Osteoblast (primary cell): ENCODE data around the gene TJAP1. TPM values are rescaled to one million over a fixed set of nuclear protein-coding genes. Genes with fewer than 3 reads are reported as not detected.

Experiments used
- DNase-seq: peaks from one replicate; pipeline ENCODE4 v3.0.0; 2011; ENCODE audit warnings: low spot score, mixed read lengths; ENCODE audit not compliant: insufficient read length; ENCODE audit errors: missing footprints
- H2AFZ ChIP-seq: 2 replicates; pipeline ENCODE4 v1.6.0; 2011; ENCODE audit warnings: mild to moderate bottlenecking, low read length
- H3K27ac ChIP-seq: 2 replicates; pipeline ENCODE4 v1.5.1; 2011; ENCODE audit warnings: mild to moderate bottlenecking, low read depth, low read length, moderate library complexity
- H3K27me3 ChIP-seq: 2 replicates; pipeline ENCODE4 v1.6.0; 2012; ENCODE audit warnings: mild to moderate bottlenecking, control low read depth, inconsistent platforms, low read length, moderate library complexity; ENCODE audit not compliant: insufficient read depth
- H3K36me3 ChIP-seq: 2 replicates; pipeline ENCODE4 v1.5.1; 2011; ENCODE audit warnings: mild to moderate bottlenecking, low read length, control low read depth, moderate library complexity; ENCODE audit not compliant: insufficient read depth
- H3K4me1 ChIP-seq: 2 replicates; pipeline ENCODE4 v1.5.1; 2011; ENCODE audit warnings: mild to moderate bottlenecking, low read length, control low read depth, moderate library complexity; ENCODE audit not compliant: insufficient read depth
- H3K4me2 ChIP-seq: 2 replicates; pipeline ENCODE4 v1.6.0; 2011; ENCODE audit warnings: mild to moderate bottlenecking, low read length; ENCODE audit not compliant: insufficient read depth
- H3K4me3 ChIP-seq: fragments of 200-600 bp; sonication (generic); 3 replicates; pipeline ENCODE4 v1.5.1; 2012; ENCODE audit warnings: mild to moderate bottlenecking, low read length, inconsistent platforms; ENCODE audit not compliant: insufficient read depth
- H3K79me2 ChIP-seq: 2 replicates; pipeline ENCODE4 v1.6.0; 2012; ENCODE audit warnings: mild to moderate bottlenecking, low read length, control low read depth, inconsistent platforms; ENCODE audit not compliant: insufficient read depth
- H3K9me3 ChIP-seq: 2 replicates; pipeline ENCODE4 v1.5.1; 2011; ENCODE audit warnings: low read depth, low read length, control low read depth
- H4K20me1 ChIP-seq: 2 replicates; pipeline ENCODE4 v1.6.0; 2012; ENCODE audit warnings: mild to moderate bottlenecking, low read length, control low read depth; ENCODE audit not compliant: insufficient read depth
- CTCF ChIP-seq: IDR thresholded peaks from 2 replicates; pipeline ENCODE4 v1.5.1; 2011; ENCODE audit warnings: mild to moderate bottlenecking, low read depth, low read length, moderate library complexity; ENCODE audit errors: extremely low read depth
- total RNA-seq: library from RNA; depleted of rRNA; stranded (reverse); fragments of >200 nt; gene quantifications from 2 replicates; pipeline ENCODE4 v1.2.3, GENCODE V29; 2012

Gene TJAP1
- total RNA-seq, 1 donor, result 14.5 TPM

DNA sequence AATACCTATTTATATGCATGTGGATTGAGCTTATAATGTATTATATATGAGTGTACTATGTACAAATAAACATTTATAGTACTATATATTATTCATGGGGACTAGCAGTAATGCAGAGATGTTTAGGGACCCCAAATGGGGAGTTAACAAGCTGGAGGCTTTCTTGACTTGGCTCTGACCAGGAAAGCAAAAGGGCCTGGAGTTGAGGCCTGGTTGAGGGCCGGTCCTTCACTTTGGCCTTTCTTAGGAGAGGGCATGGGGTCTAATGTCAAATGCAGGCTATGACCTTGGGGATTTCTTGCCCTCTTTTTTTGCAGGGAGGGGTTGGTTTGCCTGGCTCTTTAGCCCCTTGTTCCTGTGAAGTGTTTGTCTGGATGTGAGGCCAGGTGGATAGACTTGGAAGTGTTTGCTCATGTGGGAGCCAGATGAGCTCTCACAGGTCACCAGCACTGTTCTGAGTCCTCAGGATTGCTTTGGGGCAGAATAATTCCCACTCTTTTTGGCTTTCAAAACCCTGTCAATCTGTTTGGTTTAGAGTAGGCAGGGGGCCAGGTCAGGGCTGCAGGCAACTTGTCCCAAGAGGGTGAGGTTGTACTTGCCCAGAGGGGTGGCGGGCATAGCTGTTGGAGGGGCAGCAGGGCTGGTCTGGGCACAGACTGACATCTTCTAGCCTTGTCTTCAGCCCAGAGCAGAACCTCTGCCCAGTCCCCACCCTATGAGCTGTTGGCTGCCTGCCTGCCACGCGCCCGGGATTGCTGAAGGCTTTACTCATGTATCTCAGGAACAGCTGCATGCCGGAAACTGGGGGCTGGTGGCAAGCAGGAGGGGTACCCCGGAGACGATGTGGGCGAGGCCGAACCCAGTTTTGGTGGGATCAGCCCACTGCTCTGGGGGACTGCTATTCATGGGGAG is 14.6 kb downstream of the TJAP1 start:
- TF ChIP-seq CTCF, result no peak
- Histone ChIP-seq H3K27ac (peak overlapping the region; percentile 41), H4K20me1 (peaks cover 53% of the 10 kb centered on the region), H3K79me2 (peaks cover 52% of the 10 kb centered on the region), H3K4me1 (peaks cover 56% of the 10 kb centered on the region), H2AFZ (peak overlapping the region; percentile 38), H3K4me3 (peak overlapping the region; percentile 59), H3K9me3 (no peaks in the 10 kb centered on the region), H3K27me3 (no peaks in the 10 kb centered on the region), H3K36me3 (no peaks in the 10 kb centered on the region), H3K4me2 (peak overlapping the region; percentile 87)
- DNase-seq, result peak; percentile 98

DNA sequence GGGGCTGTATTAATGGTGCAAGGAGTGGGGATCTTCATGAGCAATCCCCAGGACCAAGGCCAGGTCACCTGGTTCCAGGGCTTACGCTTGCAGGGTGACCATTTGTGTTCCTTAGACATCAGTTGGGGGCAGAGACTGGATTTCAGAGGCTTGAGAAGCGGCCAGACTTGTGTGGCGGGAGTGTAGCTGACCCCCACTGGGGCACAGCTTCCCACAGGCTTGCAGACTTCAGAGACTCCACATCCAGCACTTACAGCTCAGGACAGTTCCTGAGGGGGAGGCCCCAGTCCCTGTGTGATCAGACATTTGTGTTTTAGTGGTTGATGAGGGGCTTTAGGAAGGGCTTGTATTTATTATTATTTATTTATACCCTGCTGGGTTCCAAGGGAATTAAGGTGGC is 15.3 kb downstream of the TJAP1 start:
- H3K79me2 ChIP-seq, result peaks cover 52% of the 10 kb centered on the region
- H3K4me3 ChIP-seq, result peak overlapping the region; percentile 59
- no peak overlapping the region for H2AFZ ChIP-seq
- peak; percentile 90 for DNase-seq
- no peaks in the 10 kb centered on the region for H3K27me3 ChIP-seq
- peaks cover 62% of the 10 kb centered on the region for H3K4me1 ChIP-seq
- H3K4me2 ChIP-seq, result peak overlapping the region; percentile 87
- H4K20me1 ChIP-seq, result peaks cover 57% of the 10 kb centered on the region
- H3K9me3 ChIP-seq, result no peaks in the 10 kb centered on the region
- no peak for TF ChIP-seq CTCF
- peak overlapping the region; percentile 29 for H3K27ac ChIP-seq
- no peaks in the 10 kb centered on the region for H3K36me3 ChIP-seq

DNA sequence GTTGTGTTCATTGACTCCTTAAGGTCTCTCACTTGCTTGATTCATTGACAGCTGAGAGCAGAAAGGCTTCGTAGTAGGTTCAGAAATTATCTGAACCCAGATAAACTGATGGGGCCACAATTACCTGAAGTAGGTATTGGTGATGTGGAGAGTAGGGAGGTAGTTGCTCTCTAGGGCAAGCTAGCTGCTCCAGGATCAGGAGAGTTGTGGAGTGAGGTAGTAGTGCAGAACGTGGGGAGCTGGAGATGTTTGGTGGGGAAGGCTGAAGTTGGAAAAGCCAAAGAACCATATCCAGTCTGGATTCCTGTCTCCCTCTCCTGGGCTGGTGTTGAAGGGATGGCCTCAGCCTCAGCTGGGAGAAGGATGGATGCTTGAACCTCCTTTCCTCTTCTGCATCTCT is 15.9 kb downstream of the TJAP1 start:
- peaks cover 60% of the 10 kb centered on the region for H3K4me1 ChIP-seq
- no peak overlapping the region for H3K27ac ChIP-seq
- H3K79me2 ChIP-seq, result peaks cover 53% of the 10 kb centered on the region

More for the DNA sequence above, 15.9 kb downstream of the TJAP1 start:
- DNase-seq, result no peak
- H3K9me3 ChIP-seq, result no peaks in the 10 kb centered on the region
- no peak overlapping the region for H2AFZ ChIP-seq
- peaks cover 4% of the 10 kb centered on the region for H3K36me3 ChIP-seq
- TF ChIP-seq CTCF, result no peak
- H3K4me3 ChIP-seq, result no peak overlapping the region
- H3K27me3 ChIP-seq, result no peaks in the 10 kb centered on the region
- peak overlapping the region; percentile 87 for H3K4me2 ChIP-seq
- peaks cover 54% of the 10 kb centered on the region for H4K20me1 ChIP-seq
